Neural cell (in vitro differentiated cells): Measurements from ENCODE around the gene TECPR2. TPM values are rescaled to one million over a fixed set of nuclear protein-coding genes. Genes with fewer than 3 reads are reported as not detected.

Experiments
- H2AFZ ChIP-seq: fragments of 200-600, 300-800 bp; sonication (generic), shearing (Covaris generic); 2 replicates; pipeline ENCODE4 v1.6.0; 2014; ENCODE audit warnings: low read depth, mild to moderate bottlenecking, antibody characterized with exemption, low read length, moderate library complexity
- H3F3A ChIP-seq: fragments of 200-600 bp; shearing (Covaris generic); 2 replicates; pipeline ENCODE4 v1.6.1; 2016; ENCODE audit warnings: mild to moderate bottlenecking, moderate library complexity, mixed read lengths, antibody characterized with exemption, low read length; ENCODE audit not compliant: insufficient read depth, poor library complexity, severe bottlenecking
- H3K27ac ChIP-seq: fragments of 200-600, 300-800 bp; sonication (generic), shearing (Covaris generic); 2 replicates; pipeline ENCODE4 v1.5.1; 2014; ENCODE audit warnings: mild to moderate bottlenecking, low read length, moderate library complexity
- H3K27me3 ChIP-seq: fragments of 300-800, 200-600 bp; sonication (generic), shearing (Covaris generic); 2 replicates; pipeline ENCODE4 v1.6.0; 2014; ENCODE audit warnings: mild to moderate bottlenecking, low read depth, low read length, moderate library complexity; ENCODE audit not compliant: insufficient read depth
- H3K36me3 ChIP-seq: fragments of 300-800, 200-600 bp; sonication (generic), shearing (Covaris generic); 2 replicates; pipeline ENCODE4 v1.5.1; 2014; ENCODE audit warnings: mild to moderate bottlenecking, antibody characterized with exemption, low read length, moderate library complexity; ENCODE audit not compliant: insufficient read depth
- H3K4me2 ChIP-seq: fragments of 300-800, 200-600 bp; sonication (generic), shearing (Covaris generic); 2 replicates; pipeline ENCODE4 v1.6.0; 2014; ENCODE audit warnings: mild to moderate bottlenecking, low read length
- H3K4me3 ChIP-seq: fragments of 300-800, 200-600 bp; sonication (generic), shearing (Covaris generic); 2 replicates; pipeline ENCODE4 v1.5.1; 2014; ENCODE audit warnings: mild to moderate bottlenecking, low read length, moderate library complexity
- H3K79me2 ChIP-seq: fragments of 200-600 bp; shearing (Covaris generic); replicated peaks from 2 replicates; pipeline ENCODE4 v1.6.0; 2014; ENCODE audit warnings: mild to moderate bottlenecking, low read length, moderate library complexity; ENCODE audit not compliant: insufficient read depth
- H3K9ac ChIP-seq: fragments of 300-800, 200-600 bp; sonication (generic), shearing (Covaris generic); 2 replicates; pipeline ENCODE4 v1.6.1; 2016; ENCODE audit warnings: mild to moderate bottlenecking, low read length, mixed read lengths
- H3K9me2 ChIP-seq: fragments of 200-600 bp; shearing (Covaris generic); 2 replicates; pipeline ENCODE4 v1.6.1; 2016; ENCODE audit warnings: mild to moderate bottlenecking, low read length, mixed read lengths; ENCODE audit not compliant: insufficient read depth
- H3K9me3 ChIP-seq: fragments of 200-600, 300-800 bp; sonication (generic), shearing (Covaris generic); 2 replicates; pipeline ENCODE4 v1.6.1; 2016; ENCODE audit warnings: mild to moderate bottlenecking, mixed run types, low read length, moderate library complexity, mixed read lengths
- H4K20me1 ChIP-seq: fragments of 200-600 bp; shearing (Covaris generic); 2 replicates; pipeline ENCODE4 v1.6.1; 2016; ENCODE audit warnings: mild to moderate bottlenecking, mixed run types; ENCODE audit not compliant: insufficient read depth
- EP300 ChIP-seq: fragments of 450-650 bp; conservative IDR thresholded peaks from 2 replicates; pipeline ENCODE4 v1.6.1; 2014; ENCODE audit warnings: antibody characterized with exemption, mild to moderate bottlenecking, moderate library complexity; ENCODE audit not compliant: poor library complexity, severe bottlenecking
- EZH2 ChIP-seq: fragments of 200-600, 300-800 bp; shearing (Covaris generic), sonication (generic); IDR thresholded peaks from 2 replicates; pipeline ENCODE4 v1.6.1; 2014; ENCODE audit warnings: antibody characterized with exemption, low read length, borderline replicate concordance, mild to moderate bottlenecking; ENCODE audit not compliant: insufficient read depth, poor library complexity, severe bottlenecking
- MXI1 ChIP-seq: fragments of 450-650 bp; conservative IDR thresholded peaks from 2 replicates; pipeline ENCODE4 v1.6.1; 2014; ENCODE audit warnings: antibody characterized with exemption, mild to moderate bottlenecking; ENCODE audit not compliant: poor library complexity, severe bottlenecking
- POLR2AphosphoS5 ChIP-seq: IDR thresholded peaks from 2 replicates; pipeline ENCODE4 v1.6.1; 2012
- RAD21 ChIP-seq: fragments of 450-650 bp; conservative IDR thresholded peaks from 2 replicates; pipeline ENCODE4 v1.6.1; 2014; ENCODE audit warnings: antibody characterized with exemption, mild to moderate bottlenecking, moderate library complexity
- SMC3 ChIP-seq: fragments of 450-650 bp; conservative IDR thresholded peaks from 2 replicates; pipeline ENCODE4 v1.6.1; 2014; ENCODE audit warnings: antibody characterized with exemption, mild to moderate bottlenecking, moderate library complexity; ENCODE audit not compliant: poor library complexity
- TAF1 ChIP-seq: IDR thresholded peaks from 2 replicates; pipeline ENCODE4 v1.6.1; 2012; ENCODE audit warnings: low read depth
- polyA plus RNA-seq: library from polyadenylated mRNA; depleted of rRNA; stranded (reverse); fragments of >200 nt; gene quantifications from 2 replicates; pipeline ENCODE4 v1.2.3, GENCODE V29; 2014
- TF ChIP-seq, protein P1 (sequence below): fragments of 450-650 bp; IDR thresholded peaks from 2 replicates; pipeline ENCODE4 v1.5.1; 2014; ENCODE audit warnings: antibody characterized with exemption, mild to moderate bottlenecking, moderate library complexity; ENCODE audit not compliant: poor library complexity, severe bottlenecking
- TF ChIP-seq, protein P2 (sequence below): IDR thresholded peaks from 2 replicates; pipeline ENCODE4 v1.6.1; 2012; ENCODE audit warnings: borderline replicate concordance

Gene TECPR2
- polyA plus RNA-seq, 1 donor from 2014 or later: 7.0 TPM

DNA sequence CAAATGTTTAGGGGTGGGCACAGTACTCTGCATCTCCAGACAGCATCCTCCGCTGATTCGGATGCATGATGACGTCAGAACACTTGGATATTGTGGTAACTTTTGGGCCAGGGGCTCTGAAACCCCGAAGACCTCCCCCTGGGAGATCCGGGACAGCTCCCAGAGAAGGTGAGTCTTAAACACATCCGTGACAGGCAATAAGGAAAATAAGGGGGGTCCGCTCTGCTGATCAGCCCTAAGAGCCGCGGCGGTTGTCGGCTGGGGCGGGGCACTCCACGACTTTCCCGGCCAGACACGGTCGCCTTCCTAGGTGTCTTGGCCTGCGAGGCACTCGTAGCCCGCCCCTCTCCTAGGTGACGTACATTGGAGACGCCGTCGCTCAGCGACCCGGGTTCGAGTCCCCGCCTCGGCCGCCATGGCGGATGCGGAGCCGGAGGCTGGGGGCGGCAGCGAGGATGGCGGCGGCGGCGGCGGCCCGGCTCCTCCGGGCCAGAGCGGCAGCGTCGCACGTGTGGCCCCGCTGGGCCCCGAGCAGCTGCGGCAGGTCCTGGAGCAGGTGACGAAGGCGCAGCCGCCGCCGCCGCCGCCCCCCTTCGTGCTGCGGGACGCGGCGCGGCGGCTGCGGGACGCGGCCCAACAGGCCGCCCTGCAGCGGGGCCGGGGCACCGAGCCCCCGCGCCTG lies 43.2 kb upstream of the TECPR2 start, which contains the start of gene ZNF839:
Gene ZNF839 (plus strand): TSS at position 396 of the 682 bp plus-strand sequence. CDS start 20 bp downstream, at position 416.
- H2AFZ ChIP-seq: peak within 1 kb of the TSS; percentile 85
- peak within 1 kb of the TSS; percentile 99 for H3K4me2 ChIP-seq
- TF ChIP-seq SMC3 (no peak), EP300 (peak; percentile 73), MXI1 (peak; percentile 42), POLR2AphosphoS5 (peak; percentile 68)
- TF ChIP-seq, protein P1, sequence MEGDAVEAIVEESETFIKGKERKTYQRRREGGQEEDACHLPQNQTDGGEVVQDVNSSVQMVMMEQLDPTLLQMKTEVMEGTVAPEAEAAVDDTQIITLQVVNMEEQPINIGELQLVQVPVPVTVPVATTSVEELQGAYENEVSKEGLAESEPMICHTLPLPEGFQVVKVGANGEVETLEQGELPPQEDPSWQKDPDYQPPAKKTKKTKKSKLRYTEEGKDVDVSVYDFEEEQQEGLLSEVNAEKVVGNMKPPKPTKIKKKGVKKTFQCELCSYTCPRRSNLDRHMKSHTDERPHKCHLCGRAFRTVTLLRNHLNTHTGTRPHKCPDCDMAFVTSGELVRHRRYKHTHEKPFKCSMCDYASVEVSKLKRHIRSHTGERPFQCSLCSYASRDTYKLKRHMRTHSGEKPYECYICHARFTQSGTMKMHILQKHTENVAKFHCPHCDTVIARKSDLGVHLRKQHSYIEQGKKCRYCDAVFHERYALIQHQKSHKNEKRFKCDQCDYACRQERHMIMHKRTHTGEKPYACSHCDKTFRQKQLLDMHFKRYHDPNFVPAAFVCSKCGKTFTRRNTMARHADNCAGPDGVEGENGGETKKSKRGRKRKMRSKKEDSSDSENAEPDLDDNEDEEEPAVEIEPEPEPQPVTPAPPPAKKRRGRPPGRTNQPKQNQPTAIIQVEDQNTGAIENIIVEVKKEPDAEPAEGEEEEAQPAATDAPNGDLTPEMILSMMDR: peak; percentile 8
- no peaks in the 10 kb centered on the region for H4K20me1 ChIP-seq
- peaks cover 3% of the 10 kb centered on the region for H3K79me2 ChIP-seq
- H3K36me3 ChIP-seq: no peaks in the 10 kb centered on the region
- no peaks in the 10 kb centered on the region for H3K27me3 ChIP-seq
- peak within 1 kb of the TSS; percentile 89 for H3K4me3 ChIP-seq
- peak within 1 kb of the TSS; percentile 84 for H3K27ac ChIP-seq
- H3F3A ChIP-seq: peaks cover 5% of the 10 kb centered on the region
- no peaks in the 10 kb centered on the region for H3K9me3 ChIP-seq
- peak within 1 kb of the TSS; percentile 92 for H3K9ac ChIP-seq
- no peaks in the 10 kb centered on the region for H3K9me2 ChIP-seq

DNA sequence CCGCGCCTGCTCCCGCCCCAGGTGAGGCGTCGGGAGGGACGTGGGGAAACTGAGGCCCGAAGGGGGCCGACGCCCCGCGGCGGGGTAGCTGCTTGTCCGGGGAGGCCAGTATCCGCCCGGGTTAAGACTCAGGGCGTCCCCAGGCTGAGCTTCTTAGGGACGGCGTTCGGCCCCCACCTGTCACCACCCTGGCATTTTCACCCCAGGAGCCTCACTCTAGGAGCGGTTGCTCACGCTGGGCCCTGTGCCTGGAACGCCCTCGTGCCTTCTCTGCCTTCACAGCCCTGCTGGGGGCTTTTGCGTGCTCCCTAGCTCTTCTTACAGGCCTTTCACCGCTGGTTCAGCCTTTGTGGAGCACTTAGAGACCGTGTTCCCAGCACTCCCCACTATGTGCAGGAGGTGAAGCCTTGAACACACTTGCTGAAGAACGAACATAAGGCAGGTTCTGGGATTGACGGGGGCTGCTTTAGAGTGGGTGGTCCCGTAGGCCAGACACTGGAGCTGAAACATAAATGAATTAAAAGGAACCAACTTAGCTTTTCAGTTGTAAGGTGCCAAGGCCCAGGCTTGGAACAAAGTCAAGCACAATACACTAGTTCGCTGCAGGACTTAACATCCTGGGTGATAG lies 42.6 kb upstream of the TECPR2 start:
- H3K4me2 ChIP-seq: peak overlapping the region; percentile 99
- H3K4me3 ChIP-seq: peak overlapping the region; percentile 89
- peak overlapping the region; percentile 85 for H2AFZ ChIP-seq
- no peaks in the 10 kb centered on the region for H3K27me3 ChIP-seq
- no peaks in the 10 kb centered on the region for H3K36me3 ChIP-seq
- H4K20me1 ChIP-seq: no peaks in the 10 kb centered on the region
- H3K27ac ChIP-seq: peak overlapping the region; percentile 84
- no peaks in the 10 kb centered on the region for H3K9me3 ChIP-seq
- no peaks in the 10 kb centered on the region for H3K9me2 ChIP-seq
- TF ChIP-seq RAD21 (no peak), MXI1 (peak; percentile 41), EZH2 (no peak), SMC3 (no peak), TAF1 (peak; percentile 41), POLR2AphosphoS5 (no peak), EP300 (no peak)
- TF ChIP-seq, protein P2, sequence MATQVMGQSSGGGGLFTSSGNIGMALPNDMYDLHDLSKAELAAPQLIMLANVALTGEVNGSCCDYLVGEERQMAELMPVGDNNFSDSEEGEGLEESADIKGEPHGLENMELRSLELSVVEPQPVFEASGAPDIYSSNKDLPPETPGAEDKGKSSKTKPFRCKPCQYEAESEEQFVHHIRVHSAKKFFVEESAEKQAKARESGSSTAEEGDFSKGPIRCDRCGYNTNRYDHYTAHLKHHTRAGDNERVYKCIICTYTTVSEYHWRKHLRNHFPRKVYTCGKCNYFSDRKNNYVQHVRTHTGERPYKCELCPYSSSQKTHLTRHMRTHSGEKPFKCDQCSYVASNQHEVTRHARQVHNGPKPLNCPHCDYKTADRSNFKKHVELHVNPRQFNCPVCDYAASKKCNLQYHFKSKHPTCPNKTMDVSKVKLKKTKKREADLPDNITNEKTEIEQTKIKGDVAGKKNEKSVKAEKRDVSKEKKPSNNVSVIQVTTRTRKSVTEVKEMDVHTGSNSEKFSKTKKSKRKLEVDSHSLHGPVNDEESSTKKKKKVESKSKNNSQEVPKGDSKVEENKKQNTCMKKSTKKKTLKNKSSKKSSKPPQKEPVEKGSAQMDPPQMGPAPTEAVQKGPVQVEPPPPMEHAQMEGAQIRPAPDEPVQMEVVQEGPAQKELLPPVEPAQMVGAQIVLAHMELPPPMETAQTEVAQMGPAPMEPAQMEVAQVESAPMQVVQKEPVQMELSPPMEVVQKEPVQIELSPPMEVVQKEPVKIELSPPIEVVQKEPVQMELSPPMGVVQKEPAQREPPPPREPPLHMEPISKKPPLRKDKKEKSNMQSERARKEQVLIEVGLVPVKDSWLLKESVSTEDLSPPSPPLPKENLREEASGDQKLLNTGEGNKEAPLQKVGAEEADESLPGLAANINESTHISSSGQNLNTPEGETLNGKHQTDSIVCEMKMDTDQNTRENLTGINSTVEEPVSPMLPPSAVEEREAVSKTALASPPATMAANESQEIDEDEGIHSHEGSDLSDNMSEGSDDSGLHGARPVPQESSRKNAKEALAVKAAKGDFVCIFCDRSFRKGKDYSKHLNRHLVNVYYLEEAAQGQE: no peak
- TF ChIP-seq, protein P1: no peak
- H3F3A ChIP-seq: peaks cover 5% of the 10 kb centered on the region
- peaks cover 3% of the 10 kb centered on the region for H3K79me2 ChIP-seq
- peak overlapping the region; percentile 92 for H3K9ac ChIP-seq
